ENCODE data around the gene BTRC.
"Not testable (repeated sequence)": the region's sequence is repeated elsewhere in the genome, so short reads cannot be mapped to it uniquely, and the experiment has no call there.

GRCh38 chr10:101373993-101374392 lies 20.0 kb downstream of the BTRC start:
- TF ChIP-seq CTCF, POLR2A (IDR thresholded peaks at IDR 0.05): not testable (repeated sequence)
